Tibial artery (tissue), 4 donors: ENCODE results near the gene PINLYP.

Experiments used
- DNase-seq, 2 donors: peaks; one replicate each; pipeline ENCODE4 v3.0.0-alpha.2; 2019
- H3K27ac ChIP-seq, 2 donors: fragments of 200-600 bp; sonication (generic) in 1 of 2; 1 replicate in 1 of 2; 2 replicates in 1 of 2; pipeline ENCODE4 v1.5.1; 2018 to 2019; ENCODE audit warnings: mild to moderate bottlenecking in 1 of 2
- H3K27me3 ChIP-seq, 2 donors: fragments of 200-600 bp; sonication (generic) in 1 of 2; one replicate each; pipeline versions ENCODE4 v1.5.1 to v1.6.0; 2016 to 2019
- H3K36me3 ChIP-seq, 3 donors: fragments of 200-600 bp; sonication (generic) in 2 of 3; one replicate each; pipeline ENCODE4 v1.5.1; 2016 to 2019; ENCODE audit warnings: mild to moderate bottlenecking in 2 of 3
- H3K4me1 ChIP-seq, 4 donors: fragments of 200-600 bp; sonication (generic) in 2 of 4; 1 replicate in 3 of 4; 2 replicates in 1 of 4; pipeline ENCODE4 v1.5.1; 2016 to 2019
- H3K4me3 ChIP-seq, 2 donors: fragments of 200-600 bp; sonication (generic) in 1 of 2; 1 replicate in 1 of 2; 2 replicates in 1 of 2; pipeline ENCODE4 v1.5.1; 2018 to 2019; ENCODE audit warnings: mild to moderate bottlenecking in 2 of 2
- H3K9me3 ChIP-seq, 3 donors: fragments of 200-600 bp; sonication (generic) in 1 of 3; one replicate each; pipeline ENCODE4 v1.5.1; 2016 to 2019
- CTCF ChIP-seq, 2 experiments: fragments of 200-600 bp in 1 of 2; fragments of 450-650 bp in 1 of 2; IDR thresholded peaks; one replicate each; pipeline ENCODE4 v1.5.1; 2017 to 2019; ENCODE audit warnings: antibody characterized with exemption in 2 of 2, mild to moderate bottlenecking in 1 of 2, moderate library complexity in 1 of 2
- intact Hi-C: fragments of 100-400 bp; cut with DNase I; formaldehyde crosslinking; loops from one replicate; pipeline ENCODE4 v1.15.0; 2023; ENCODE audit warnings: low total_unique reads

The PINLYP gene

GRCh38 chr19:43625918-43626579 lies 50.4 kb downstream of the PINLYP start:
- no peak for TF ChIP-seq CTCF (IDR thresholded peaks at IDR 0.05)
- Histone ChIP-seq H3K27ac (no peak overlapping the region), H3K4me1 (no peaks in the 10 kb centered on the region), H3K9me3 (no peaks in the 10 kb centered on the region), H3K36me3 (no peaks in the 10 kb centered on the region), H3K4me3 (no peak overlapping the region), H3K27me3 (peaks cover 0 to 10% of the 10 kb centered on the region in 2 donors)
- no peak for DNase-seq
- intact Hi-C loops = no loop called here

- H3K9me3 ChIP-seq = no peaks in the 10 kb centered on the region
- no peak overlapping the region for H3K4me3 ChIP-seq
- H3K36me3 ChIP-seq = no peaks in the 10 kb centered on the region
- TF ChIP-seq CTCF (IDR thresholded peaks at IDR 0.05) = no peak
- intact Hi-C loops = no loop called here
- no peak overlapping the region for H3K27ac ChIP-seq
- H3K27me3 ChIP-seq = peaks cover 0 to 10% of the 10 kb centered on the region in 2 donors
- H3K4me1 ChIP-seq = no peaks in the 10 kb centered on the region
- DNase-seq = no peak
Measured at GRCh38 chr19:43626838-43627237, 51.2 kb downstream of the PINLYP start.

GRCh38 chr19:43628646-43629326 lies 53.2 kb downstream of the PINLYP start:
- H3K4me1 ChIP-seq = no peaks in the 10 kb centered on the region
- no peak overlapping the region for H3K4me3 ChIP-seq
- no peaks in the 10 kb centered on the region for H3K9me3 ChIP-seq
- no peak for TF ChIP-seq CTCF (IDR thresholded peaks at IDR 0.05)
- H3K27me3 ChIP-seq = peaks cover 0 to 10% of the 10 kb centered on the region in 2 donors
- intact Hi-C loops = no loop called here
- H3K27ac ChIP-seq = no peak overlapping the region
- DNase-seq = no peak
- no peaks in the 10 kb centered on the region for H3K36me3 ChIP-seq

GRCh38 chr19:43631491-43631890 lies 55.9 kb downstream of the PINLYP start:
- Histone ChIP-seq H3K27ac (no peak overlapping the region), H3K4me1 (peaks cover 0 to 4% (median 0%) of the 10 kb centered on the region in 4 donors), H3K9me3 (no peaks in the 10 kb centered on the region), H3K4me3 (no peak overlapping the region), H3K27me3 (peaks cover 0 to 24% of the 10 kb centered on the region in 2 donors), H3K36me3 (no peaks in the 10 kb centered on the region)
- TF ChIP-seq CTCF (IDR thresholded peaks at IDR 0.05) = no peak
- intact Hi-C loops = no loop called here
- no peak for DNase-seq
